Activated T-cell treated with anti-CD3 and anti-CD28 coated beads, Interleukin-2, amount 50 U/mL, for 72 hours (primary cell): ENCODE data around the gene LIF. TPM values are rescaled to one million over a fixed set of nuclear protein-coding genes. Genes with fewer than 3 reads are reported as not detected.
"Not testable (repeated sequence)": the region's sequence is repeated elsewhere in the genome, so short reads cannot be mapped to it uniquely, and the experiment has no call there.

Source experiments
- ATAC-seq, 2 donors: fragments of 150-1000 bp; cut with Tn5 transposase; replicated peaks in 1 of 2; 2 replicates each; pipeline ENCODE4 v1.10.0; 2021; ENCODE audit warnings: moderate library complexity in 2 of 2, mild to moderate bottlenecking in 1 of 2
- DNase-seq, 2 donors: peaks; one replicate each; pipeline ENCODE4 v3.0.0; 2021 to 2022; ENCODE audit warnings: mixed read lengths in 1 of 2
- H3K27ac Mint-ChIP-seq: one replicate; pipeline ENCODE4 v1.8.0; 2022; ENCODE audit warnings: mild to moderate bottlenecking, moderate library complexity, mixed read lengths
- H3K27me3 Mint-ChIP-seq: one replicate; pipeline ENCODE4 v1.8.0; 2022; ENCODE audit warnings: low read depth, mixed read lengths
- H3K36me3 Mint-ChIP-seq, 2 donors: one replicate each; pipeline ENCODE4 v1.8.0; 2022; ENCODE audit warnings: mixed read lengths in 2 of 2, mild to moderate bottlenecking in 1 of 2; ENCODE audit not compliant: insufficient read depth in 2 of 2
- H3K4me1 Mint-ChIP-seq: one replicate; pipeline ENCODE4 v1.8.0; 2022; ENCODE audit warnings: low read depth, mixed read lengths
- H3K4me3 Mint-ChIP-seq, 2 donors: one replicate each; pipeline ENCODE4 v1.8.0; 2022; ENCODE audit warnings: mild to moderate bottlenecking in 2 of 2, mixed read lengths in 2 of 2, moderate library complexity in 2 of 2
- H3K9me3 Mint-ChIP-seq, 2 donors: one replicate each; pipeline ENCODE4 v1.8.0; 2022; ENCODE audit warnings: mixed read lengths in 2 of 2
- total RNA-seq, 2 donors: library from RNA; stranded (reverse); gene quantifications; one replicate each; pipeline ENCODE4 v1.2.3, GENCODE V29; 2022

LIF gene
- total RNA-seq, 2 donors from 2014 or later = 67.9 to 71.3 TPM

- no peaks in the 10 kb centered on the region for H3K27me3 Mint-ChIP-seq
- no peak for DNase-seq
- ATAC-seq = no peak
- H3K4me1 Mint-ChIP-seq = peaks cover 38% of the 10 kb centered on the region
- peaks cover 5 to 6% of the 10 kb centered on the region in 2 donors for H3K36me3 Mint-ChIP-seq
- H3K9me3 Mint-ChIP-seq = no peaks in the 10 kb centered on the region
- peak overlapping the region in 1 of 2 donors; percentile 35 for H3K4me3 Mint-ChIP-seq
- no peak overlapping the region for H3K27ac Mint-ChIP-seq
Observed at GRCh38 chr22:30241576-30242371, 4.8 kb downstream of the LIF start.

GRCh38 chr22:30240541-30241417 is 5.8 kb downstream of the LIF start:
- DNase-seq = no peak
- H3K4me1 Mint-ChIP-seq = peaks cover 34% of the 10 kb centered on the region
- H3K27ac Mint-ChIP-seq = no peak overlapping the region
- H3K9me3 Mint-ChIP-seq = no peaks in the 10 kb centered on the region
- no peak overlapping the region for H3K4me3 Mint-ChIP-seq
- no peaks in the 10 kb centered on the region for H3K27me3 Mint-ChIP-seq
- H3K36me3 Mint-ChIP-seq = peaks cover 3 to 6% of the 10 kb centered on the region in 2 donors
- no peak for ATAC-seq

- no peak overlapping the region for H3K27ac Mint-ChIP-seq
- no peaks in the 10 kb centered on the region for H3K27me3 Mint-ChIP-seq
- no peak for ATAC-seq
- no peak overlapping the region for H3K4me3 Mint-ChIP-seq
- H3K36me3 Mint-ChIP-seq = peaks cover 0 to 4% of the 10 kb centered on the region in 2 donors
- no peak for DNase-seq
- no peaks in the 10 kb centered on the region for H3K9me3 Mint-ChIP-seq
- peaks cover 24% of the 10 kb centered on the region for H3K4me1 Mint-ChIP-seq
Observed at GRCh38 chr22:30239488-30240405, 6.8 kb downstream of the LIF start.

- Mint-ChIP-seq H3K9me3 (no peaks in the 10 kb centered on the region), H3K4me3 (no peak overlapping the region), H3K27ac (no peak overlapping the region), H3K36me3 (peaks cover 0 to 3% of the 10 kb centered on the region in 2 donors), H3K27me3 (no peaks in the 10 kb centered on the region), H3K4me1 (peaks cover 15% of the 10 kb centered on the region)
- DNase-seq (no peak), ATAC-seq (no peak)
Observed at GRCh38 chr22:30238661-30239487, 7.7 kb downstream of the LIF start.

- ATAC-seq (no peak), DNase-seq (no peak)
- Mint-ChIP-seq H3K4me3 (no peak overlapping the region), H3K27ac (no peak overlapping the region), H3K4me1 (peaks cover 8% of the 10 kb centered on the region), H3K9me3 (no peaks in the 10 kb centered on the region), H3K36me3 (peaks cover 0 to 3% of the 10 kb centered on the region in 2 donors), H3K27me3 (no peaks in the 10 kb centered on the region)
Observed at GRCh38 chr22:30238136-30238535, 8.4 kb downstream of the LIF start.

GRCh38 chr22:30236875-30237274 is 9.7 kb downstream of the LIF start:
- DNase-seq (no peak), ATAC-seq (no peak)
- H3K4me1 Mint-ChIP-seq = no peaks in the 10 kb centered on the region
- H3K27ac Mint-ChIP-seq = no peak overlapping the region
- no peaks in the 10 kb centered on the region for H3K36me3 Mint-ChIP-seq
- H3K4me3 Mint-ChIP-seq = no peak overlapping the region
- H3K27me3 Mint-ChIP-seq = no peaks in the 10 kb centered on the region
- H3K9me3 Mint-ChIP-seq = no peaks in the 10 kb centered on the region

- H3K27ac Mint-ChIP-seq = no peak overlapping the region
- DNase-seq (no peak), ATAC-seq (no peak)
- no peaks in the 10 kb centered on the region for H3K36me3 Mint-ChIP-seq
- no peak overlapping the region for H3K4me3 Mint-ChIP-seq
- no peaks in the 10 kb centered on the region for H3K9me3 Mint-ChIP-seq
- H3K4me1 Mint-ChIP-seq = no peaks in the 10 kb centered on the region
- no peaks in the 10 kb centered on the region for H3K27me3 Mint-ChIP-seq
Observed at GRCh38 chr22:30235687-30236170, 10.8 kb downstream of the LIF start.

GRCh38 chr22:30234786-30235470 is 11.6 kb downstream of the LIF start:
- Mint-ChIP-seq H3K27ac (no peak overlapping the region), H3K4me1 (no peaks in the 10 kb centered on the region), H3K27me3 (no peaks in the 10 kb centered on the region), H3K9me3 (no peaks in the 10 kb centered on the region), H3K4me3 (no peak overlapping the region), H3K36me3 (no peaks in the 10 kb centered on the region)
- DNase-seq = no peak
- no peak for ATAC-seq

- H3K27ac Mint-ChIP-seq = not testable (repeated sequence)
Observed at GRCh38 chr22:30234325-30234724, 12.2 kb downstream of the LIF start.

GRCh38 chr22:30233582-30233981 is 13.0 kb downstream of the LIF start:
- Mint-ChIP-seq H3K27me3 (no peaks in the 10 kb centered on the region), H3K27ac (no peak overlapping the region), H3K4me1 (peaks cover 3% of the 10 kb centered on the region), H3K4me3 (no peak overlapping the region), H3K36me3 (no peaks in the 10 kb centered on the region), H3K9me3 (no peaks in the 10 kb centered on the region)
- no peak for DNase-seq
- no peak for ATAC-seq

More at GRCh38 chr22:30234325-30234724, 12.2 kb downstream of the LIF start:
- ATAC-seq, H3K36me3 Mint-ChIP-seq, H3K4me3 Mint-ChIP-seq, DNase-seq, H3K9me3 Mint-ChIP-seq, H3K4me1 Mint-ChIP-seq, H3K27me3 Mint-ChIP-seq: not testable (repeated sequence)

GRCh38 chr22:30232716-30233218 is 13.8 kb downstream of the LIF start:
- no peak for ATAC-seq
- no peaks in the 10 kb centered on the region for H3K27me3 Mint-ChIP-seq

More at GRCh38 chr22:30232716-30233218, 13.8 kb downstream of the LIF start:
- Mint-ChIP-seq H3K9me3 (no peaks in the 10 kb centered on the region), H3K36me3 (no peaks in the 10 kb centered on the region), H3K4me3 (no peak overlapping the region), H3K27ac (no peak overlapping the region), H3K4me1 (peaks cover 8% of the 10 kb centered on the region)
- DNase-seq = no peak
